Activated T-cell treated with anti-CD3 and anti-CD28 coated beads for 1 hour (primary cell): Measurements from ENCODE around the gene CRYBA2.

Source experiments
- DNase-seq: peaks from one replicate; pipeline ENCODE4 v3.0.0-alpha.2; 2020; ENCODE audit warnings: low read depth

Gene CRYBA2

GRCh38 chr2:218956039-218956438 lies 37.2 kb downstream of the CRYBA2 start:
- no peak for DNase-seq

DNA sequence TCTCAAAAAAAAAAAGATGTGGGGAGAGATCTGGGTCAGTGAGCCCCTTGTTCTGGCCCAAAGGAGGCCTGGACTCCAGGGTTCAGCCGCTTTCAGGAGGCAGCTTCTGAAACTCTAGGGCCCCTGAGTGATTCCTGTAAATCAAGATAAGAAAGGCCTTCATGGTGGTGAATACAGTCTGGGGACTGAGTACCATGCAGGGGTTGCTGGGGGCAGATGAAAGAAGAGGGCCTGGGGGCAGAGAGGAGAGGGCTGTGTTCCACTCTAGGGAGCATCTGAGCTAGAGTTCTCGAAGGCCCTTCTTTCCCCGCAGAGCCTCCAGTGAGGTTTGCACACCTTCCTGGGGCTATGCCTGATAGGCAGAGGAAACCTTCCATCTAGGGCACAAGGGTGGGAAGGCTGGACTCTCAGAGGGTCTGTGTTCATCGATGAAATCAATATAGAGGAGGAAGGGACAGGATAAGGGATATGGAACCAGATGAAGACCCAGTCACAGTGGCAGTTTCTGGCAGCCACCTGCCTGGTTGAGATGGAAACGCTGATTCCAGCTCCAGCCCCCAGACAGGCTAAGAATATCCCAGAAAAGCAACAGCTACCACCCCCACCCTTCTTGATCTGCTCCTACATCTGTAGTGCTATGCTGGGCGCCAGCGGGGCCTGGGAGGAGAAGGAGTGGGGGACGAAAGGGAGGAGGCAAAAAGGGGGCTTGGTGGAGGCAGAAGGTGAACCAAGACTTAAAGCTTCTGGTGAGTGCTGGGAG lies 38.5 kb downstream of the CRYBA2 start:
- no peak for DNase-seq

GRCh38 chr2:218953366-218953954 lies 39.8 kb downstream of the CRYBA2 start:
- DNase-seq: no peak

- no peak for DNase-seq
These were observed 41.1 kb downstream of the CRYBA2 start for GRCh38 chr2:218952160-218952559.

- no peak for DNase-seq
These were observed 46.6 kb downstream of the CRYBA2 start for GRCh38 chr2:218946621-218947020.

DNA sequence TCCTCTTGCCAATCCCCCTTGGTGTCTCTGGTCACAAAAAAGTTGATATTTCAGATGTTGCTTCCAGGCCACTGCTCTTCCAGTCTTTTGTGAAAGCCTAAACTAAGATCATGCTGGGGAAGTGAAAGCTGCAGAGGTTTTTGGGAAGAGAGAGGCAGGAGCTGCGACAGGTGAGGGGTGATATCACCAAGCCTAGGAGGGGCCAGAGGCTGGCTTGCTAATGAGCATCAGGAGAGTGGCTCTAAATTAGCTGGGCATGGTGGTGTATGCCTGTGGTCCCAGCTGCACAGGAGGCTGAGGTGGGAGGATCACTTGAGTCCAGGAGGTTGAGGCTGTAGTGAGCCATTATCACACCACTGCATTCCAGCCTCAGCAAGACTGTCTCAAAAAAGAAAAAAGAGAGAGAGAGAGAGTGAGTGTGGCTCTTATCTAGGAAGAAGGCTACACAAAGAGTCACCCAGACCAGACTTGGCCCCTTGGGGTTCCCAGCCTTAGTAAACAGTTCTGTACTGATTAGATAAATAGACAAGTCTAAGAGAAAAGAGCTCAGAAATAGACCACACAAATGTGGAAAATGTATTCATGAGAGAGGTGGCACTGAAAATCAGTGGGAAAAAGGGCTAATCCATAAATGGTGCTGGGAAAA lies 48.3 kb downstream of the CRYBA2 start:
- no peak for DNase-seq
